K562 (cell line): ENCODE data around the gene PTBP3.

Experiments used
- ARID3A ChIP-seq: IDR thresholded peaks from 2 replicates; pipeline ENCODE4 v1.6.1; 2012; ENCODE audit warnings: low read depth, low read length, improper control_type of control experiment, borderline replicate concordance
- CAMTA2 ChIP-seq: fragments of 250-450 bp; sonication (Bioruptor Pico); conservative IDR thresholded peaks from 2 replicates; pipeline ENCODE4 v1.5.1; 2022
- CTCF ChIP-seq, 3 experiments: IDR thresholded peaks in 2 of 3; conservative IDR thresholded peaks in 1 of 3; 2 replicates each; pipeline ENCODE4 v1.5.1; 2011 to 2012; ENCODE audit warnings: low read length in 3 of 3, mild to moderate bottlenecking in 3 of 3, control low read depth in 2 of 3, improper control_type of control experiment in 1 of 3, inconsistent platforms in 1 of 3, low read depth in 1 of 3, mixed read lengths in 1 of 3, moderate library complexity in 1 of 3; ENCODE audit not compliant: insufficient read depth in 2 of 3
- HBP1 ChIP-seq: fragments of 450-650 bp; formaldehyde crosslinking; IDR thresholded peaks from 2 replicates; pipeline ENCODE4 v1.4.0; 2022; ENCODE audit warnings: missing genetic modification characterization
- JUND ChIP-seq, 2 experiments: IDR thresholded peaks; 2 replicates in 1 of 2; 3 replicates in 1 of 2; pipeline ENCODE4 v1.6.1; 2011; ENCODE audit warnings: borderline replicate concordance in 2 of 2, low read depth in 2 of 2, low read length in 2 of 2, improper control_type of control experiment in 1 of 2, missing biosample characterization in 1 of 2, missing genetic modification characterization in 1 of 2, missing genetic modification reagents in 1 of 2
- MAX ChIP-seq: sonication (generic); formaldehyde crosslinking; IDR thresholded peaks from 2 replicates; pipeline ENCODE4 v1.9.0; 2022; ENCODE audit warnings: mild to moderate bottlenecking, missing genetic modification reagents
- MIER1 ChIP-seq: fragments of 450-650 bp; IDR thresholded peaks from 2 replicates; pipeline ENCODE4 v1.6.1; 2016; ENCODE audit warnings: antibody characterized with exemption, mild to moderate bottlenecking, low read depth
- REST ChIP-seq, 2 experiments: fragments of 450-650 bp; formaldehyde crosslinking in 1 of 2; IDR thresholded peaks; 2 replicates each; pipeline versions ENCODE4 v1.4.0 to v1.6.1; 2014 to 2020; ENCODE audit warnings: mild to moderate bottlenecking in 2 of 2, borderline replicate concordance in 1 of 2, low read depth in 1 of 2
- RFX5 ChIP-seq: IDR thresholded peaks from 2 replicates; pipeline ENCODE4 v1.6.1; 2011; ENCODE audit warnings: low read depth, mild to moderate bottlenecking, improper control_type of control experiment, low read length
- ZKSCAN8 ChIP-seq: fragments of 200-800 bp; sonication (Bioruptor generic); IDR thresholded peaks from 2 replicates; pipeline ENCODE4 v1.6.1; 2016; ENCODE audit warnings: missing genetic modification characterization, missing compliant biosample characterization
- ZNF644 ChIP-seq: fragments of 200-800 bp; sonication (Bioruptor generic); IDR thresholded peaks from 2 replicates; pipeline ENCODE4 v1.6.1; 2016; ENCODE audit warnings: low read depth, missing genetic modification characterization, missing compliant biosample characterization

- TF ChIP-seq ZNF644 (tag) (no peak), JUND (IDR thresholded peaks at IDR 0.05; ENCODE audit: borderline replicate concordance, low read depth, low read length) (no peak), JUND (tag; IDR thresholded peaks at IDR 0.05; ENCODE audit: borderline replicate concordance, low read depth, low read length) (no peak), RFX5 (no peak), MIER1 (no peak), MAX (CRISPR knock-in tag) (no peak), ZKSCAN8 (CRISPR knock-in tag) (peak; percentile 4; the same call in 1 of the 2 replicates), ARID3A (no peak), CAMTA2 (CRISPR knock-in tag) (no peak), REST (IDR thresholded peaks at IDR 0.05; ENCODE audit: borderline replicate concordance) (no peak), REST (CRISPR knock-in tag; IDR thresholded peaks at IDR 0.05; ENCODE audit: low read depth) (no peak), HBP1 (no peak), CTCF (IDR thresholded peaks at IDR 0.05 in 2 of 3, conservative IDR thresholded peaks at IDR 0.05 in 1 of 3; ENCODE audit: insufficient read depth in 2 of 3, low read depth in 1 of 3, low read length in 3 of 3) (no peak)
Observed at GRCh38 chr9:112175796-112176315, 157.6 kb downstream of the PTBP3 start.
